CD4-positive, alpha-beta memory T cell (primary cell): ENCODE results near the gene EDARADD. TPM values are rescaled to one million over a fixed set of nuclear protein-coding genes. Genes with fewer than 3 reads are reported as not detected.
"Not testable (repeated sequence)": the region's sequence is repeated elsewhere in the genome, so short reads cannot be mapped to it uniquely, and the experiment has no call there.

ENCODE experiments used
- CTCF ChIA-PET: fragments of 350-600 bp; sonication (Branson Sonifier 250); formaldehyde crosslinking; loops from one replicate; lab custom pipeline; 2021; ENCODE audit warnings: inconsistent platforms; ENCODE audit not compliant: partially characterized antibody; lab: Charles Lee
- POLR2A ChIA-PET: fragments of 350-600 bp; sonication (Branson Sonifier 250); formaldehyde crosslinking; loops from one replicate; lab custom pipeline; 2021; ENCODE audit not compliant: partially characterized antibody; lab: Charles Lee
- DNase-seq, 5 donors: peaks; one replicate each; pipeline versions ENCODE4 v3.0.0 to v3.0.0-alpha.2; 2020 to 2022; ENCODE audit warnings: mixed read lengths in 1 of 5
- H3K27ac ChIP-seq: one replicate; pipeline ENCODE4 v1.7.0; 2013; ENCODE audit warnings: low read depth, low read length
- H3K27me3 ChIP-seq: 2 replicates; pipeline ENCODE4 v1.7.0; 2013; ENCODE audit warnings: mild to moderate bottlenecking, low read length, moderate library complexity; ENCODE audit not compliant: insufficient read depth
- H3K36me3 ChIP-seq: 2 replicates; pipeline ENCODE4 v1.7.0; 2013; ENCODE audit warnings: mild to moderate bottlenecking, low read length, moderate library complexity; ENCODE audit not compliant: insufficient read depth
- H3K4me1 ChIP-seq: 2 replicates; pipeline ENCODE4 v1.7.0; 2013; ENCODE audit warnings: mild to moderate bottlenecking, low read length, moderate library complexity; ENCODE audit not compliant: insufficient read depth
- H3K4me3 ChIP-seq, 2 donors: one replicate each; pipeline ENCODE4 v1.7.0; 2013; ENCODE audit warnings: low read length in 2 of 2, mild to moderate bottlenecking in 1 of 2
- H3K9me3 ChIP-seq, 2 donors: one replicate each; pipeline ENCODE4 v1.7.0; 2013; ENCODE audit warnings: low read length in 2 of 2, control low read depth in 1 of 2; ENCODE audit not compliant: control insufficient read depth in 1 of 2
- H3K27ac Mint-ChIP-seq, 7 donors: one replicate each; pipeline ENCODE4 v1.8.0; 2020 to 2021; ENCODE audit warnings: mixed read lengths in 7 of 7, mild to moderate bottlenecking in 6 of 7, inconsistent platforms in 3 of 7, moderate library complexity in 3 of 7
- H3K27me3 Mint-ChIP-seq, 2 donors: one replicate each; pipeline ENCODE4 v1.8.0; 2020 to 2021; ENCODE audit warnings: mixed read lengths in 2 of 2
- H3K36me3 Mint-ChIP-seq, 2 donors: one replicate each; pipeline ENCODE4 v1.8.0; 2020 to 2021; ENCODE audit warnings: mixed read lengths in 2 of 2, inconsistent platforms in 1 of 2, mild to moderate bottlenecking in 1 of 2
- H3K4me1 Mint-ChIP-seq, 4 donors: one replicate each; pipeline ENCODE4 v1.8.0; 2020 to 2021; ENCODE audit warnings: mixed read lengths in 4 of 4, mild to moderate bottlenecking in 1 of 4
- H3K4me3 Mint-ChIP-seq, 8 donors: one replicate each; pipeline ENCODE4 v1.8.0; 2020 to 2021; ENCODE audit warnings: mixed read lengths in 8 of 8, mild to moderate bottlenecking in 7 of 8, moderate library complexity in 6 of 8, inconsistent platforms in 3 of 8
- H3K9me3 Mint-ChIP-seq, 8 donors: one replicate each; pipeline ENCODE4 v1.8.0; 2020 to 2021; ENCODE audit warnings: mixed read lengths in 8 of 8, mild to moderate bottlenecking in 5 of 8, inconsistent platforms in 3 of 8, moderate library complexity in 1 of 8
- intact Hi-C: fragments of 100-400 bp; cut with micrococcal nuclease; formaldehyde crosslinking; loops from one replicate; pipeline ENCODE4 v1.15.1; 2023
- polyA plus RNA-seq, 2 donors: library from polyadenylated mRNA; unstranded; fragments of 300-500 nt; fragmentation: Illumina TruSeq; gene quantifications; one replicate each; pipeline ENCODE4 v1.2.3, GENCODE V29; 2021
- total RNA-seq, 2 experiments: library from RNA; stranded (reverse); gene quantifications; one replicate each; pipeline ENCODE4 v1.2.3, GENCODE V29; 2021

EDARADD gene
- total and polyA plus RNA-seq, 4 experiments from 2014 or later, result 4.7 to 8.5 (median 7.9) TPM

DNA sequence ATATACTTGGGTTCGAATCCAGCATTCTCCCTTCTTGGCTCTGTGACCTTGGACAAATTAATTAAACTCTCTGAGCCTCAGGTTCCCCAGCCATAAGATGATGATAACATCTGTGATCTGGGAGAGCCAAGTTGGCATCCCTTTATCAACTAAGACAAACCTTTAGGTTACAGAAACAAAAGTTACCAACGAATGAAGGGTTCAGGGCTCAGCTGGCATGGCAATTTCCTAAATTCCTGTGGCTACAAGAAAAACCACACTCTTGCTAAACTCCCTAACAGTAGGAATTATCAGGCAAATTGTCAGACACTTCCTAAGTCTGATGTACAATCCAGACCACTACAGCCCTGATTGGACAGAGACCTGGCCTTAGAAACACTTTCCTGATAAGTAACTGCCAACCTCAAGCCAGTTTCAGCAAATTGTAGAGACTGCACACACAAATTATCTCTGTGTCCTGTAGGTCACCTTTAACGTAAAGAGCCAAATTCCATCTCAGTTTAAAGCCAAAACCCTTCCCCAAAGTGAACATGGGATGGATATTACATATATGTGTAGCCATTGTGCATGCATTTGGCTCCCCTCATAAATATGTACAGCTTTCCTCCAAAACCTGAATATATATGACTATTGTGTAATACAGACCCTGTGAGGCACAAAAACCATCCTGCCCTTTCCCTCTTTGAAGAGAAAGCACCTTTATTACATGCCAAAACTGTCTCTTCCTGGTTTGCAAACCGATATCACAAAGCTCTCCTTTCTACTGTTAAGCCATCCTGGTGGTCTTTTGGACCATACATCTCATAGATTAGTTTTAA, 39.5 kb upstream of the EDARADD start:
- Histone ChIP-seq H3K4me1 (no peaks in the 10 kb centered on the region), H3K27ac (no peak overlapping the region), H3K27me3 (no peaks in the 10 kb centered on the region), H3K4me3 (no peak overlapping the region), H3K9me3 (no peaks in the 10 kb centered on the region), H3K36me3 (no peaks in the 10 kb centered on the region)
- H3K27ac Mint-ChIP-seq, result no peak overlapping the region
- H3K4me3 Mint-ChIP-seq, result no peak overlapping the region
- no peak for DNase-seq
- peaks cover 5 to 18% (median 10%) of the 10 kb centered on the region in 8 donors for H3K9me3 Mint-ChIP-seq
- H3K4me1 Mint-ChIP-seq, result peaks cover 0 to 3% (median 2%) of the 10 kb centered on the region in 4 donors
- peaks cover 3 to 5% of the 10 kb centered on the region in 2 donors for H3K36me3 Mint-ChIP-seq
- peaks cover 0 to 6% of the 10 kb centered on the region in 2 donors for H3K27me3 Mint-ChIP-seq
- CTCF ChIA-PET, result no interaction called here
- POLR2A ChIA-PET, result no interaction called here
- intact Hi-C loops, result no loop called here

DNA sequence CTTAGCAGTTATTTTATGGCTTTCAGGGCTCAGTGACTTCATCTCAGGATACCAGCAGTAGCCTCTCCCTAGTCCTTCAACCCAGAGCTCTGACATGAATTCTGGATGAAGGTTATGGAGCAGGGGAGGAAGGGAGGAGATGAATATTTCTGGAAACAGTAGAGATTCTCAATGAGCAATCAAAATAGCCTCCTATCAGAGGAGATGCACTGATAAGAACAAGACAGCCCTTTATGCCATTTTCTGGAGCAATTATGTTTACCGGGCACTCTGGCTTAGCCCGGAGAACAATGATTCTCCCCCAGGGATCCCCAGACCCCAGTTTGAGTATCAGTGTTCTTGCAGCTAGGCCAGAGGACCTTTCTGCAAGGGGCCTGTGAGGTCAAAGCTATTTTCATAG, 37.9 kb upstream of the EDARADD start:
- POLR2A ChIA-PET, result no interaction called here
- Mint-ChIP-seq H3K27ac (no peak overlapping the region), H3K4me3 (no peak overlapping the region), H3K36me3 (peaks cover 3 to 5% of the 10 kb centered on the region in 2 donors), H3K9me3 (peaks cover 6 to 23% (median 11%) of the 10 kb centered on the region in 8 donors), H3K4me1 (peaks cover 0 to 1% (median 0%) of the 10 kb centered on the region in 4 donors), H3K27me3 (no peaks in the 10 kb centered on the region)
- no peaks in the 10 kb centered on the region for H3K9me3 ChIP-seq
- CTCF ChIA-PET, result no interaction called here
- intact Hi-C loops, result no loop called here
- no peak overlapping the region for H3K4me3 ChIP-seq
- H3K4me1 ChIP-seq, result no peaks in the 10 kb centered on the region
- no peak overlapping the region for H3K27ac ChIP-seq
- H3K36me3 ChIP-seq, result no peaks in the 10 kb centered on the region
- no peak for DNase-seq
- no peaks in the 10 kb centered on the region for H3K27me3 ChIP-seq

DNA sequence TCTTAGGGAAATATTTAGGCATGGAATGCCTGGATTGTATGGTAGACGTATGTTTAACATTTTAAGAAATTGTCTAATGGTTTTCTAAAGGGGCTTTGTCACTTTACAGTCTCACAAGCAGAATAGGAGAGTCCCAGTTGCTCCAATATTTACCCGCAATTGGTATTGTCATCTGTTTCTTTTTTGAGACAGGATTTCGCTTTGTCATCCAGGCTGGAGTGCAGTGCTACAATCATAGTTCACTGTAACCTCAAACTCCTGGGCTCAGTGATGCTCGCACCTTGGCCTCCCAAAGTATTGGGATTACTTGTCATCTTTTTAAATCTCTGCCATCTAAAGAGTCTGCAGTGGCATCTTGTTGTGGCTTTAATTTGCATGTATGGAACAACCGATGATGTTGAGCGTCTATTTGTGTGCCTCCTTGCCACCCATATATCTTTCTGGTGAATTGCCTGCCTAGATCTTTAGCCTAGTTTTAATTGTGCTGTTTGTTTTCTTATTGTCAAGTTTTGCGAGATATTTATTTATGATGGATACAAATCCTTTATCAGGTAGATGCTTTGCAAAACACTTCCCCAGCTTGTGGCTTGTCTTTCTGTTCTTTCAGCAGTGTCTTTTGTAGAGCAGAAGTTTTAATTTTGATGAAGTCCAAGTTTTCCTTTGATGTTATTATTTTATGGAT, 32.0 kb upstream of the EDARADD start:
- POLR2A ChIA-PET, result no interaction called here
- H3K27ac Mint-ChIP-seq, result no peak overlapping the region
- Histone ChIP-seq H3K27ac (no peak overlapping the region), H3K9me3 (no peaks in the 10 kb centered on the region), H3K4me3 (no peak overlapping the region), H3K27me3 (no peaks in the 10 kb centered on the region), H3K4me1 (no peaks in the 10 kb centered on the region), H3K36me3 (no peaks in the 10 kb centered on the region)
- DNase-seq, result no peak
- H3K27me3 Mint-ChIP-seq, result no peaks in the 10 kb centered on the region
- intact Hi-C loops, result no loop called here
- no peak overlapping the region for H3K4me3 Mint-ChIP-seq
- peaks cover 3 to 5% of the 10 kb centered on the region in 2 donors for H3K36me3 Mint-ChIP-seq
- peaks cover 6 to 23% (median 11%) of the 10 kb centered on the region in 8 donors for H3K9me3 Mint-ChIP-seq
- H3K4me1 Mint-ChIP-seq, result no peaks in the 10 kb centered on the region
- CTCF ChIA-PET, result no interaction called here

DNA sequence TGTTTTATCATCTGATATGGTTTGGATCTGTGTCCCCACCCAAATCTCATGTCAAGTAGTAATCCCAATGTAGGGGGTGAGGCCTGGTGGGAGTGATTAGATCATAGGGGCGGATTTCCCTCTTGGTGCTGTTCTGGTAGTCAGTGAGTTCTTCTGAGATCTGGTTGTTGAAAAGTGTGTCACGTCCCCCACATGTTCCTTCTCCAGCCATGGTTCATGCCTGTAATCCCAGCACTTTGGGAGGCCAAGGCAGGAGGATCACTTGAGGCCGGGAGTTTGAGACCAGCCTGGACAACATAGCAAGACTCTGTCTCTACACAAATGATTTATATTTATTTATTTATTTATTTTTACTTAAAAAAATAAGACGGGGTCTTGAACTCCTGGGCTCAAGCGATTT, 30.8 kb upstream of the EDARADD start:
- Histone ChIP-seq H3K27ac (no peak overlapping the region), H3K9me3 (no peaks in the 10 kb centered on the region), H3K4me1 (no peaks in the 10 kb centered on the region), H3K36me3 (no peaks in the 10 kb centered on the region), H3K27me3 (no peaks in the 10 kb centered on the region), H3K4me3 (no peak overlapping the region)
- Mint-ChIP-seq H3K27me3 (no peaks in the 10 kb centered on the region), H3K36me3 (peaks cover 0 to 5% of the 10 kb centered on the region in 2 donors), H3K9me3 (peaks cover 4 to 14% (median 8%) of the 10 kb centered on the region in 8 donors), H3K27ac (no peak overlapping the region), H3K4me1 (no peaks in the 10 kb centered on the region), H3K4me3 (no peak overlapping the region)
- ChIA-PET POLR2A (no interaction called here), CTCF (interaction anchor here (0.5 to 1.6 kb wide), 4 partner anchors 31 to 166 kb away, joined by 3 to 5 read pairs (median 4); partner anchors contain the start of gene EDARADD)
- intact Hi-C loops, result no loop called here
- DNase-seq, result no peak

DNA sequence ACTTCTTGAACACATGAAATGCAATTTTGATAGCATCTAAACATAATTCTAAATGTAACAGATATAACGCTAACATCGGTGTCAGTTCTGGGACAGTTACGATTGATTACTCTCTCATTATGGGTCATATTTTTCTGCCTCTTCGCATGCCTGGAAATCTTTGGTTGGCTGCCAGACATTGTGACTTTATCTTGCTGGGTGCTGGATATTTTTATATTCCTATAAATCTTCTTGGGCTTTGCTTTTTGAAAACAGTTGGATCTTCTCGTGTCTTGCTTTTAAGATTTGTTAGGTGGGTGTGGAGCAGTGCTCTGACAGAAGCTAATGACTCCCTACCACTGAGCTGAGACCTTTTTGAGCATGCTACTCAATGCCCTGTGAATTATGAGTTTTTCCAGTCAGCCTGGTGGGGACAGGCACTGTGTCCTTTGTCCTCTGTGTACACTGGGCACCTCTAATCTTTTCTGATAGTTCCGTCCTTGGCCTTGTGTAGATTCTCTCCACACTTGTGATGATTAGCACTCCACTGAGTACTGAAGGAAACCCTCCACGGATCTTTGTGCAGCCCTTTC, 28.0 kb upstream of the EDARADD start:
- Mint-ChIP-seq H3K4me3 (no peak overlapping the region), H3K9me3 (peaks cover 0 to 5% (median 0%) of the 10 kb centered on the region in 8 donors), H3K27me3 (no peaks in the 10 kb centered on the region), H3K4me1 (no peaks in the 10 kb centered on the region), H3K27ac (no peak overlapping the region), H3K36me3 (no peaks in the 10 kb centered on the region)
- Histone ChIP-seq H3K36me3 (no peaks in the 10 kb centered on the region), H3K4me3 (no peak overlapping the region), H3K9me3 (no peaks in the 10 kb centered on the region), H3K4me1 (no peaks in the 10 kb centered on the region), H3K27ac (no peak overlapping the region), H3K27me3 (no peaks in the 10 kb centered on the region)
- ChIA-PET POLR2A (no interaction called here), CTCF (interaction anchor here (0.6 kb wide), 1 partner anchor 506 kb away, joined by 3 read pairs; no protein-coding TSS in a partner anchor)
- no peak for DNase-seq
- intact Hi-C loops, result no loop called here

DNA sequence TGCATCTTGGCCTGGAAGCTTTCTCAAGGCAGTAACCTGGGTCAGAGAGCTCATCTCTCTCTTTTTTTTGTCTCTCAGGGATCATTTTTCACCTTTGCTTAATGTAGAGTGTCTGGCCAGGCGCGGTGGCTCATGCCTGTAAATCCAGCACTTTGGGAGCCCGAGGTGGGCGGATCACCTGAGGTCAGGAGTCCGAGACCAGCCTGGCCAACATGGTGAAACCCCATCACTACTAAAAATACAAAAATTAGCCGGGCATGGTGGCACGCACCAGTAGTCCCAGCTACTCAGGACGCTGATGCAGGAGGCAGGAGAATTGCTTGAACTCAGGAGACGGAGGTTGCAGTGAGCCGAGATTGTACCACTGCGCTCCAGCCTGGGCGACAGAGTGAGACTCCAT, 27.4 kb upstream of the EDARADD start:
- H3K27me3 Mint-ChIP-seq, result not testable (repeated sequence)

DNA sequence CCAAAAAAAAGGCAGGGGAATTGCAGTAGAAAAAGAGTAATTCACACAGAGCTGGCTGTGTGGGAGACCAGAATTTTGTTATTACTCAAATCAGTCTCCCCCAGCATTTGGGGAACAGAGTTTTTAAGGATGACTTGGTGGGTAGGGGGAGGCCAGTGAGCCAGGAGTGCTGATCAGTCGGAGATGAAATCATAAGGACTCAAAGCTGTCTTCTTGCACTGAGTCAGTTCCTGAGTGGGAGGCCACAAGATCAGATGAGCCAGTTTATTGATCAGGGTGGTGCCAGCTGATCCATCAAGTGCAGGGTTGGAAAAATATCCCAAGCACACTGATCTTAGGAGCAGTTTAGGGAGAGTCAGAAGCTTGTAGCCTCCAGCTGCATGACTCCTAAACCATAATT, 23.7 kb upstream of the EDARADD start:
- H3K27ac Mint-ChIP-seq, result peak overlapping the region in 1 of 7 donors; percentile 22
- intact Hi-C loops, result no loop called here
- no peaks in the 10 kb centered on the region for H3K9me3 ChIP-seq
- H3K4me1 Mint-ChIP-seq, result peaks cover 0 to 6% (median 2%) of the 10 kb centered on the region in 4 donors
- no peak overlapping the region for H3K4me3 Mint-ChIP-seq
- no peak for DNase-seq
- no peaks in the 10 kb centered on the region for H3K27me3 ChIP-seq
- H3K36me3 Mint-ChIP-seq, result no peaks in the 10 kb centered on the region
- H3K27me3 Mint-ChIP-seq, result no peaks in the 10 kb centered on the region
- H3K4me3 ChIP-seq, result no peak overlapping the region
- H3K9me3 Mint-ChIP-seq, result peaks cover 0 to 5% (median 0%) of the 10 kb centered on the region in 8 donors
- no peaks in the 10 kb centered on the region for H3K36me3 ChIP-seq
- ChIA-PET POLR2A (no interaction called here), CTCF (no interaction called here)
- H3K27ac ChIP-seq, result no peak overlapping the region
- H3K4me1 ChIP-seq, result no peaks in the 10 kb centered on the region

More for the DNA sequence above, 27.4 kb upstream of the EDARADD start:
- H3K4me3 Mint-ChIP-seq, H3K4me1 Mint-ChIP-seq, H3K36me3 Mint-ChIP-seq, DNase-seq, POLR2A ChIA-PET, H3K9me3 Mint-ChIP-seq, H3K27ac ChIP-seq, intact Hi-C loops, H3K4me1 ChIP-seq, H3K27ac Mint-ChIP-seq, H3K4me3 ChIP-seq, H3K36me3 ChIP-seq, H3K27me3 ChIP-seq, H3K9me3 ChIP-seq: not testable (repeated sequence)
- CTCF ChIA-PET, result interaction anchor here (0.6 kb wide), 1 partner anchor 506 kb away, joined by 3 read pairs; no protein-coding TSS in a partner anchor
